Measurements from ENCODE around the gene DOLK. TPM values are rescaled to one million over a fixed set of nuclear protein-coding genes. Genes with fewer than 3 reads are reported as not detected.

The DOLK gene
- total RNA-seq, 1 donor from 2014 or later, result 14.2 TPM

DNA sequence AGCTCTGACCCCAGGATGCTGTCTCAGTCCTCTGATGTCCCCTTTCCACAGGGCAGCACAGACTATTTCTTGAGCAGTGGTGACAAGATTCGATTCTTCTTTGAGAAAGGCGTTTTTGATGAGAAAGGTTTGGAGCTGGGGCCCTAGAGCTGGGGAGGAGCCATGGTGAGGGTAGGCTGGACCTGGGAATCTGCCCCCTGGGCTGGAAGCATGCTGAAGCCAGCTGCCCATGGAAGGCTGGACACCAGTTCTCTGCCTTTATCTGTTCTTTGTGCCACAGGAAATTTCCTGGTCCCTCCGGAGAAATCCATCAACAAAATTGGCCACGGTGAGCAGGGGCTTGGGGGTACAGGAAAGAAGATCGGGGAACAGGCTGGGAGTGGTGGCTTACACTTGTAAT lies 13.7 kb downstream of the DOLK start:
- DNase-seq (ENCODE audit: low spot score), result no peak

DNA sequence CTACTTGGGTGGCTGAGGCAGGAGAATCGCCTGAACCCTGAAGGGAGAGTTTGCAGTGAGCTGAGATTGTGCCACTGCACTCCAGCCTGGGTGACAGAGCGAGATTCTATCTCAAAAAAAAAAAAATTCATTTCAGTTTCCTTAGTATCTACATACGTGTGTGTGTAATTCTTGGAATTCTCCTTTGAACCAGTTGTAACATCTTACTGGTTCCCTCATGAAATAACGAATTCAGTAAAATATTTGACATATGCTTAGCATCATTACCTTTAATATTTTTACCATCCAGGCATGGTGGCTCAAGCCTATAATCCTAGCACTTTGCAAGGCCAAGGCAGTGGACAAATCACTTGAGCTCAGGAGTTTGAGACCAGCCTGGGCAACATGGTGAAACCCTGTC lies 17.8 kb downstream of the DOLK start:
- no peak for DNase-seq (ENCODE audit: low spot score)

DNA sequence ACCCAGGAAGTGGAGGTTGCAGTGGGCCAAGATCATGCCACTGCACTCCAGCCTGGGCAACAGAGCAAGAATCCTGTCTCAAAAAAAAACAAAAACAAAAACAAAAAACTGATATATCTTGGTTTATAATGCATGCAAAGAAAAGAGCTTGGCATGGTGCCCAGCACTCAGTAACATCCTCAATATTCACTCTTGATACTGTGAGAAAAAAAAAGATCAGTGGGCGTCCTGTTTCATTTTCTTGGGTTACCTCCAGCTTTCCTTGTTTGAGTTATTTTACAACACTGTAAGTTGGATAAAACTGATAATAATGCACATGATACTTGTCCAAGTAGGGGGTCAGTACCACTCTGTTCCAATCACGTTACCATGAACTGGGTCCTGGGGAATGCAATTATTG lies 18.8 kb downstream of the DOLK start:
- DNase-seq (ENCODE audit: low spot score), result no peak

- no peak for DNase-seq (ENCODE audit: low spot score)
Measured at GRCh38 chr9:128927731-128928411, 19.5 kb downstream of the DOLK start.

- no peak for DNase-seq (ENCODE audit: low spot score)
Measured at GRCh38 chr9:128923493-128923883, 23.9 kb downstream of the DOLK start.

- DNase-seq (ENCODE audit: low spot score), result peak; percentile 66
Measured at GRCh38 chr9:128921881-128922763, 25.3 kb downstream of the DOLK start.

- no peak for DNase-seq (ENCODE audit: low spot score)
Measured at GRCh38 chr9:128920381-128921058, 26.9 kb downstream of the DOLK start, which contains the start of gene PHYHD1. PHYHD1 (plus strand) TSS chr9:128920982; CDS start chr9:128922324, 1,342 bp downstream.

GRCh38 chr9:128919402-128920089 lies 27.9 kb downstream of the DOLK start:
- DNase-seq (ENCODE audit: low spot score), result no peak

GRCh38 chr9:128918921-128919320 lies 28.5 kb downstream of the DOLK start:
- DNase-seq (ENCODE audit: low spot score), result no peak

GRCh38 chr9:128917151-128917849 lies 30.1 kb downstream of the DOLK start:
- peak; percentile 78 for DNase-seq (ENCODE audit: low spot score)

DNA sequence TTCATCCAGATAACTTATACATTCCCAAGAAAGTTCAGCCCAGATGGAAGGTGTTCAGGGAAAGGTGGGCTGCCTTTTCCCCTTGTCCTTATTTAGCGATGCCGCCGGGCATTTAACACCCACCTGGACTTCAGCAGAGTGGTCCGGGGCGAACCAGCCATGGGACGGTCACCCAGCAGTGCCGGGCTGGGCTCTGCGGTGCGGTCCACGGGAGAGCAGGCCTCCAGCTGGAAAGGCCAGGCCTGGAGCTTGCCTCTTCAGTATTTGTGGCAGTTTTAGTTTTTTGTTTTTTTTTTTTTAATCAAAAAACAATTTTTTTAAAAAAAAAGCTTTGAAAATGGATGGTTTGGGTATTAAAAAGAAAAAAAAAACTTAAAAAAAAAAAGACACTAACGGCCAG lies 30.7 kb downstream of the DOLK start:
- no peak for DNase-seq (ENCODE audit: low spot score)

GRCh38 chr9:128916204-128916603 lies 31.2 kb downstream of the DOLK start:
- DNase-seq (ENCODE audit: low spot score), result no peak

- no peak for DNase-seq (ENCODE audit: low spot score)
Measured at GRCh38 chr9:128913995-128914772, 33.2 kb downstream of the DOLK start.

DNA sequence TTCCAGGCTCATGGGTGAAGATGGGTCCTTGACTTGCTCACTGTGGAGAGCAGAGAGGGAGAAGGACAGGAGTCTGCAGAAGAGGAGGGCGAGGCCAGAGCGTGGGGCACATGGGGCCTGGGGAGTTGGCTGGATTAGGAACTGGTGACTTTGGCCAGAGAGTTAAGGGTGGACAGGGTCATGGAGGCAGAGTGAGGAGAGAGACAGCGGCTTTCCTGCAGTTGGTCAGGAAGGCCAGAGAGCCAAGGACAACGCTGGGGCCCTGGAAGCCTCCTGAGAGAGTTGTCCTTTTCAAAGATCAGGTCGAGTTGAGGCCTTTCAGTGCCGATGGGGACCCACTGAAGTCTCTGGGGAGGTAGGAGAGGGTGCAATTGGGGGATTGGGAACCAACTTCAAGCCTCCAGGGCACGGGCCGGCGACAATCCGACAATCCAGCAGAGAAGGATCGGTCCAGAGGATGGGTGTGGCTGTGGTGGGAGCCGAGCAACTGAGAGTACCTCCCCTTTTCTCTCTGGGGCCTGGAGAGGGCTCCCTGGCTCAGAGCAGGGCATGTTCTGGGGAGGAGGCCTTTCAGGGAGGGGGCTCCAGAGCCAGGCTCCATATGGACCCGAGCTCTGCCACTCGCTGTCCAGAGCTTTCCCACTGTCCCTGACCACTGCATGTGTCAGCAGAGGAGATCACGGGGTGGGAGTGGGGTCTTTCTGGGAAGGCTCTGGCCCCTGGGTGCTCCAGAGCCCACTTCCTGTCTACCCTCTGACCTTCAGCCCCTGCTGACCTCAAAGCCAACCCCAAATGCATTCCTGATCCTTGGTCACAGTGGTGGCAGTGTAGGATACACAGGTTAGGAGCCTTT lies 34.1 kb downstream of the DOLK start:
- no peak for DNase-seq (ENCODE audit: low spot score)

- DNase-seq (ENCODE audit: low spot score), result no peak
Measured at GRCh38 chr9:128912270-128912853, 35.0 kb downstream of the DOLK start.

DNA sequence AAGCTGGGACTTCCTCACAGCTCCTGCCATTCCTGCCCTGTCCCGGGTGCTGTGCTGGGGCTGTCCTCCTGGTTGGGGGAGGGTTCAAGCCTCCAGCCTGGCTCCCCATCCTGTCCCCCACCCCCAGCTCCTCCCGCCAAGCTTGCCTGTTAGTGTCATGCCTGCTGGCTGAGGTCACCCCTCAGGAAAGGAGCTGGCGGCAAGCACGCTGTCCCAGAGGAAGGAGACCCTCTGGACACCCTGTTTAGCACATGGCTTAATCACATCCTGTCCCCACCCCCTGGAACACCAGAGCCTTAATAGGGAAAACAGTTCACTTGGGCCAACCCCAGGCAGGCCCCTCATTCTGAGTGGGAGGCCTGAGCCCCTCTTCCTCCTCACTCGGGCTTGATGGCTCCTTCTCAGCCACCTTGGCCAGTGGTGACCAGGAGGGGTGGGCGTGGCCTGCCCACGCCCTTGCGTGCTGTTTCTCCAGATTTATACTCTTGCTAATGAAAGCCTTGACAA lies 35.8 kb downstream of the DOLK start:
- DNase-seq (ENCODE audit: low spot score), result no peak

DNA sequence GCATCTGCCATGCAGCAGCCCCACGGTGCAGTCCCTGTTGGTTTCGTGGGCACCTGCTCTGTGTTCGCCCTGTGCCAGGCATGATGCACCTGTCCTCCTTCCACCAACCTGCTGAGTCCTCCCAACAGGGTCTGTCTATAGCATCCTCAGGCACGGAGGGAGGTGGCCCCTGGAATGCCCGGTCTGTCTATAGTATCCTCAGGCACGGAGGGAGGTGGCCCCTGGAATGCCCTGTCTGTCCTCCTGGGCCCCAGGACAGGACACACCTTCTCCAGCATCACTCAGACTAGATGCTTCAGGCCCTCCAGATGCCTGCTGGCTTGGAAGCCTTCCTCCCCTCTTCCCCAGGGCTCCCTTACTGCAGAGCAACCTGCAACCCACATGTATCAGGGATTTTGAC lies 36.5 kb downstream of the DOLK start:
- DNase-seq (ENCODE audit: low spot score), result no peak

DNA sequence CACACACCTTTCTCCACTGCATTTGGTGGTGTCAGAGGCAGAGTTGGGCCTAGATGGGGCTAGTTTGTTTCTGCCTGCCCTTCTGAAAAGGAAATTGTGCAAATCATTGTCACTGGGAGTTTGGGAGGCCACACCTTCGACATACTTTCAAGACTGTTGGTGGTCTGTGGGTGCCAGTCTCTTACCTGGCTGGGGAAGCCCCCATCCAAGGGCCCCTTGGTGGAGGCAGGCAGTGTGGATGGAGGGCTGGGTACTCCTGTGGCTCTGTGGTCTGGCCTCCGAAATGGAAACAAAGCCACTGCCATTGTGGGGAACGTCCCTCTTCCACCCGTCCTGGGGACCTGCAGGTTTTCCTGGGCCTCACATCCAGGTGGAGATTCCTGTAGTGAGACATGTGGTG lies 37.5 kb downstream of the DOLK start:
- no peak for DNase-seq (ENCODE audit: low spot score)

DNA sequence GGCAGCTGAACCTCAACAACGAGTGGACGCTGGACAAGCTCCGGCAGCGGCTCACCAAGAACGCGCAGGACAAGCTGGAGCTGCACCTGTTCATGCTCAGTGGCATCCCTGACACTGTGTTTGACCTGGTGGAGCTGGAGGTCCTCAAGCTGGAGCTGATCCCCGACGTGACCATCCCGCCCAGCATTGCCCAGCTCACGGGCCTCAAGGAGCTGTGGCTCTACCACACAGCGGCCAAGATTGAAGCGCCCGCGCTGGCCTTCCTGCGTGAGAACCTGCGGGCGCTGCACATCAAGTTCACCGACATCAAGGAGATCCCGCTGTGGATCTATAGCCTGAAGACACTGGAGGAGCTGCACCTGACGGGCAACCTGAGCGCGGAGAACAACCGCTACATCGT lies 39.0 kb downstream of the DOLK start:
- no peak for DNase-seq (ENCODE audit: low spot score)
